Karpas-422 (cell line): Measurements from ENCODE around the gene KANSL1. TPM values are rescaled to one million over a fixed set of nuclear protein-coding genes. Genes with fewer than 3 reads are reported as not detected.
"Not testable (repeated sequence)": the region's sequence is repeated elsewhere in the genome, so short reads cannot be mapped to it uniquely, and the experiment has no call there.

Source experiments
- DNase-seq: peaks from one replicate; pipeline ENCODE4 v3.0.0-alpha.2; 2015
- H2AFZ ChIP-seq: fragments of 200-600 bp; sonication (generic); 2 replicates; pipeline ENCODE4 v1.6.1; 2014; ENCODE audit warnings: antibody characterized with exemption, low read length, mixed read lengths
- H3K27ac ChIP-seq: fragments of 200-600 bp; sonication (generic); 2 replicates; pipeline ENCODE4 v1.5.1; 2014; ENCODE audit warnings: mild to moderate bottlenecking, low read length, moderate library complexity
- H3K27me3 ChIP-seq: fragments of 200-600 bp; sonication (generic); 2 replicates; pipeline ENCODE4 v1.6.1; 2014; ENCODE audit warnings: low read length, mixed read lengths
- H3K36me3 ChIP-seq: fragments of 200-600 bp; sonication (generic); 2 replicates; pipeline ENCODE4 v1.6.1; 2014; ENCODE audit warnings: low read length, mixed read lengths; ENCODE audit not compliant: insufficient read depth
- H3K4me1 ChIP-seq: fragments of 200-600 bp; sonication (generic); 2 replicates; pipeline ENCODE4 v1.6.1; 2014; ENCODE audit warnings: mild to moderate bottlenecking, low read length, mixed read lengths
- H3K4me2 ChIP-seq: fragments of 200-600 bp; sonication (generic); 2 replicates; pipeline ENCODE4 v1.6.1; 2014; ENCODE audit warnings: low read length, low read depth, mild to moderate bottlenecking; ENCODE audit not compliant: poor library complexity, severe bottlenecking
- H3K4me3 ChIP-seq: fragments of 200-600 bp; sonication (generic); 2 replicates; pipeline ENCODE4 v1.5.1; 2014; ENCODE audit warnings: mild to moderate bottlenecking, antibody characterized with exemption, low read length, mixed read lengths
- H3K79me2 ChIP-seq: fragments of 200-600 bp; sonication (generic); 2 replicates; pipeline ENCODE4 v1.6.1; 2014; ENCODE audit warnings: mild to moderate bottlenecking, low read length, mixed read lengths
- H3K9ac ChIP-seq: fragments of 200-600 bp; sonication (generic); 2 replicates; pipeline ENCODE4 v1.6.0; 2014; ENCODE audit warnings: low read length
- H3K9me2 ChIP-seq: fragments of 200-600 bp; sonication (generic), shearing (Covaris generic); replicated peaks from 2 replicates; pipeline ENCODE4 v1.6.0; 2014; ENCODE audit warnings: mild to moderate bottlenecking, low read length, moderate library complexity; ENCODE audit not compliant: insufficient read depth
- H3K9me3 ChIP-seq: fragments of 300-700, 200-600 bp; sonication (generic); 2 replicates; pipeline ENCODE4 v1.6.1; 2014; ENCODE audit warnings: low read length, mixed read lengths
- H4K20me1 ChIP-seq: fragments of 200-600 bp; sonication (generic); 2 replicates; pipeline ENCODE4 v1.6.1; 2014; ENCODE audit warnings: mild to moderate bottlenecking, antibody characterized with exemption, low read length, low read depth; ENCODE audit not compliant: insufficient read depth
- total RNA-seq: library from RNA; depleted of rRNA; stranded (reverse); fragments of >200 nt; shearing (Covaris generic); gene quantifications from 2 replicates; pipeline ENCODE4 v1.2.3, GENCODE V29; 2014; ENCODE audit warnings: low replicate concordance

The KANSL1 gene
- total RNA-seq, 1 experiment from 2014 or later, result 127 TPM

GRCh38 chr17:46108550-46109110, 84.6 kb downstream of the KANSL1 start:
- Histone ChIP-seq H3K27me3 (no peaks in the 10 kb centered on the region), H3K36me3 (0 out of 2 replicates have a peak, but pooled peaks cover 5% of the 10 kb centered on the region), H3K4me1 (peaks cover 61% of the 10 kb centered on the region), H3K27ac (peak overlapping the region; percentile 73), H3K4me3 (no peak overlapping the region), H3K4me2 (no peak overlapping the region), H3K9me3 (no peaks in the 10 kb centered on the region), H3K79me2 (peaks cover 100% of the 10 kb centered on the region), H3K9me2 (no peaks in the 10 kb centered on the region), H4K20me1 (peaks cover 69% of the 10 kb centered on the region), H2AFZ (no peak overlapping the region), H3K9ac (no peak overlapping the region)
- DNase-seq, result no peak

- peaks cover 100% of the 10 kb centered on the region for H3K79me2 ChIP-seq
- no peaks in the 10 kb centered on the region for H3K9me3 ChIP-seq
- H3K4me3 ChIP-seq, result no peak overlapping the region
- no peak overlapping the region for H3K9ac ChIP-seq
- no peak overlapping the region for H3K4me2 ChIP-seq
- H3K27ac ChIP-seq, result peak overlapping the region; percentile 73
- H3K27me3 ChIP-seq, result no peaks in the 10 kb centered on the region
- no peaks in the 10 kb centered on the region for H3K9me2 ChIP-seq
- no peak overlapping the region for H2AFZ ChIP-seq
- H4K20me1 ChIP-seq, result peaks cover 71% of the 10 kb centered on the region
- peaks cover 56% of the 10 kb centered on the region for H3K4me1 ChIP-seq
- no peak for DNase-seq
- 0 out of 2 replicates have a peak, but pooled peaks cover 5% of the 10 kb centered on the region for H3K36me3 ChIP-seq
These were observed 85.1 kb downstream of the KANSL1 start for GRCh38 chr17:46108120-46108519.

GRCh38 chr17:46106966-46107644, 86.1 kb downstream of the KANSL1 start:
- 0 out of 2 replicates have a peak, but pooled peaks cover 5% of the 10 kb centered on the region for H3K36me3 ChIP-seq
- H3K9ac ChIP-seq, result no peak overlapping the region
- H3K4me2 ChIP-seq, result no peak overlapping the region
- no peak overlapping the region for H2AFZ ChIP-seq
- no peak overlapping the region for H3K4me3 ChIP-seq
- H4K20me1 ChIP-seq, result peaks cover 74% of the 10 kb centered on the region
- no peaks in the 10 kb centered on the region for H3K27me3 ChIP-seq
- H3K9me2 ChIP-seq, result no peaks in the 10 kb centered on the region
- no peak for DNase-seq
- peaks cover 51% of the 10 kb centered on the region for H3K4me1 ChIP-seq
- peaks cover 100% of the 10 kb centered on the region for H3K79me2 ChIP-seq
- no peak overlapping the region for H3K27ac ChIP-seq
- H3K9me3 ChIP-seq, result no peaks in the 10 kb centered on the region

- not testable (repeated sequence) for H3K36me3 ChIP-seq, DNase-seq, H3K9me3 ChIP-seq, H3K9me2 ChIP-seq, H3K4me3 ChIP-seq, H3K9ac ChIP-seq, H3K4me2 ChIP-seq, H2AFZ ChIP-seq, H3K27me3 ChIP-seq
- Histone ChIP-seq H3K4me1 (peaks cover 22% of the 10 kb centered on the region), H3K79me2 (peaks cover 100% of the 10 kb centered on the region), H4K20me1 (peaks cover 46% of the 10 kb centered on the region), H3K27ac (0 out of 2 replicates have a peak overlapping the region, but pooled peaks have one; percentile 15)
These were observed 90.4 kb downstream of the KANSL1 start for GRCh38 chr17:46102806-46103205.

GRCh38 chr17:46101785-46102617, 91.2 kb downstream of the KANSL1 start:
- not testable (repeated sequence) for H3K4me2 ChIP-seq, DNase-seq, H3K27me3 ChIP-seq, H3K4me3 ChIP-seq, H3K9me2 ChIP-seq, H2AFZ ChIP-seq, H3K9me3 ChIP-seq, H3K36me3 ChIP-seq, H3K9ac ChIP-seq
- Histone ChIP-seq H3K27ac (0 out of 2 replicates have a peak overlapping the region, but pooled peaks have one; percentile 15), H3K79me2 (peaks cover 100% of the 10 kb centered on the region), H3K4me1 (peaks cover 22% of the 10 kb centered on the region), H4K20me1 (peaks cover 39% of the 10 kb centered on the region)

GRCh38 chr17:46100590-46100989, 92.6 kb downstream of the KANSL1 start:
- H4K20me1 ChIP-seq, result peaks cover 29% of the 10 kb centered on the region
- no peak overlapping the region for H3K4me2 ChIP-seq
- peak overlapping the region; percentile 23 for H3K27ac ChIP-seq
- peaks cover 100% of the 10 kb centered on the region for H3K79me2 ChIP-seq
- H3K9me3 ChIP-seq, result no peaks in the 10 kb centered on the region
- H3K27me3 ChIP-seq, result no peaks in the 10 kb centered on the region
- no peaks in the 10 kb centered on the region for H3K9me2 ChIP-seq
- peak; percentile 41 for DNase-seq
- H3K9ac ChIP-seq, result no peak overlapping the region
- no peak overlapping the region for H3K4me3 ChIP-seq
- H3K4me1 ChIP-seq, result peaks cover 22% of the 10 kb centered on the region
- no peak overlapping the region for H2AFZ ChIP-seq
- H3K36me3 ChIP-seq, result no peaks in the 10 kb centered on the region; the same call in 1 of the 2 replicates

GRCh38 chr17:46099865-46100264, 93.4 kb downstream of the KANSL1 start:
- DNase-seq, result peak; percentile 39
- Histone ChIP-seq H3K4me1 (peaks cover 22% of the 10 kb centered on the region), H3K9ac (no peak overlapping the region), H3K4me3 (no peak overlapping the region), H2AFZ (no peak overlapping the region), H3K9me3 (no peaks in the 10 kb centered on the region), H3K36me3 (peaks cover 3% of the 10 kb centered on the region; the same call in 1 of the 2 replicates), H3K27me3 (no peaks in the 10 kb centered on the region), H3K4me2 (no peak overlapping the region), H4K20me1 (peaks cover 28% of the 10 kb centered on the region), H3K79me2 (peaks cover 100% of the 10 kb centered on the region), H3K27ac (no peak overlapping the region), H3K9me2 (no peaks in the 10 kb centered on the region)

GRCh38 chr17:46097497-46097896, 95.7 kb downstream of the KANSL1 start:
- H3K4me2 ChIP-seq, result no peak overlapping the region
- no peak overlapping the region for H2AFZ ChIP-seq
- H4K20me1 ChIP-seq, result peaks cover 19% of the 10 kb centered on the region
- no peak for DNase-seq
- H3K79me2 ChIP-seq, result peaks cover 99% of the 10 kb centered on the region
- no peak overlapping the region for H3K27ac ChIP-seq
- H3K27me3 ChIP-seq, result no peaks in the 10 kb centered on the region
- peaks cover 12% of the 10 kb centered on the region for H3K4me1 ChIP-seq
- no peak overlapping the region for H3K9ac ChIP-seq
- H3K36me3 ChIP-seq, result peaks cover 18% of the 10 kb centered on the region
- H3K4me3 ChIP-seq, result no peak overlapping the region
- no peaks in the 10 kb centered on the region for H3K9me2 ChIP-seq
- no peaks in the 10 kb centered on the region for H3K9me3 ChIP-seq
